ENCODE results near the gene GGCX.
"Not testable (repeated sequence)": the region's sequence is repeated elsewhere in the genome, so short reads cannot be mapped to it uniquely, and the experiment has no call there.

GGCX gene

GRCh38 chr2:85575739-85576138, 14.4 kb upstream of the GGCX start:
- no peak for DNase-seq (ENCODE audit: low spot score)

DNA sequence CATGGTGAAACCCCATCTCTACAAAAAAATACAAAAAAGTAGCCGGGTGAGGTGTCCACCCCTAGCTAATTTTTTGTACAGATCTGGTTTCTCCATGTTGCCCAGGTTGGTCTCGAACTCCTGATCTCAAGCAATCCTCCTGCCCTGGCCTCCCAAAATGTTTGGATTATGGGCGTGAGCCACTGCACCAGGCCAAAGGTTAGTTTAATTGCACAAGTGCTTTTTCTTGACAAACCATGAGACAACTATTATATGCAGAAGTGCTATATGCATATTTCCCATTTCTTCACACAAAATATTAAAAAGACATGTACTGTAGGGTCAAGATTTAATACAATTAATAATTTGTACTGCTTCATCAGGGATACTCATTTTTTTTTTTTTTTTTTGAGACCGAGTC, 5.0 kb upstream of the GGCX start:
- no peak for DNase-seq (ENCODE audit: low spot score)

DNA sequence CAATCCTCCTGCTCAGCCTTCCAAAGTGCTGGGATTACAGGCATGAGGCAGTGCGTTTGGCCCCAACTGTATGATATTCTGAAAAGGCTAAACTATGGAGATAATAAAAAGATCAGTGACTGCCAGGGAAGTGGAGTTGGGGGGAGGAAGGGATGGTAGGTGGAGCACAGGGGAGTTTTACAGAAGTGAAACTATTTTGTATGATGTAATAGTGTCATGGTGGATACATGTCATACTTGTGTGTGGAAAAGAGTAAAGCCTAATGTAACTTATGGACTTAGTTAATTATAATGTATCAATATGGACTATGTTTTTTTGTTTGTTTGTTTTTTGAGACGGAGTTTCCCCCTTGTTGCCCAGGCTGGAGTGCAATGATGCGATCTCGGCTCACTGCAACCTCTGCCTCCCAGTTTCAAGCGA, 2.9 kb upstream of the GGCX start:
- no peak for DNase-seq (ENCODE audit: low spot score)

DNA sequence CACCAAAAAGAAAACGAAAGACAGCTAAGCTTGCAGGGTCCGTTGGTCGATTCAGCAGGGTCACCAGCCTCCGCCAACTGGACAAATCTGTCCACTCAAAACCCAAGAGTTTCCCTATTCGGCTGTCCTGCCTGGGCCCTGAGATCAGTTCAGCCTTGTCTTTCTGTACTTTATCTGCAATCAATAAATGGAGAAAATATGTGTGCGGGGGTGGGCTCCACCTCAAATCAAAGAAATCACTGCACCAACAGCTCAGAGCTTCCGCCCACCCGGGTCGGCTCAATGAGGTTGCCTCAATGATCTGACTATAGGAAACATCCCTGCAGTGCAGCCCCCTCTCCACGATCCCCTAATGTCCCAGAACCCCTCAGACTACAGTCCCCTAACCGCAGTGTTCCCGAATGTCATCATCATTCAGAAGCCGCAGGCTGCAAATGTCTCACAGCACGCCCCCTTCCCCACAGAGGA, 447 bp downstream of the GGCX start:
- DNase-seq (ENCODE audit: low spot score): no peak

GRCh38 chr2:85560403-85560726, 928 bp downstream of the GGCX start:
- not testable (repeated sequence) for DNase-seq (ENCODE audit: low spot score)

- no peak for DNase-seq (ENCODE audit: low spot score)
These were observed 3.1 kb downstream of the GGCX start for GRCh38 chr2:85558160-85558559.

- DNase-seq (ENCODE audit: low spot score): no peak
These were observed 4.2 kb downstream of the GGCX start for GRCh38 chr2:85557130-85557529.

DNA sequence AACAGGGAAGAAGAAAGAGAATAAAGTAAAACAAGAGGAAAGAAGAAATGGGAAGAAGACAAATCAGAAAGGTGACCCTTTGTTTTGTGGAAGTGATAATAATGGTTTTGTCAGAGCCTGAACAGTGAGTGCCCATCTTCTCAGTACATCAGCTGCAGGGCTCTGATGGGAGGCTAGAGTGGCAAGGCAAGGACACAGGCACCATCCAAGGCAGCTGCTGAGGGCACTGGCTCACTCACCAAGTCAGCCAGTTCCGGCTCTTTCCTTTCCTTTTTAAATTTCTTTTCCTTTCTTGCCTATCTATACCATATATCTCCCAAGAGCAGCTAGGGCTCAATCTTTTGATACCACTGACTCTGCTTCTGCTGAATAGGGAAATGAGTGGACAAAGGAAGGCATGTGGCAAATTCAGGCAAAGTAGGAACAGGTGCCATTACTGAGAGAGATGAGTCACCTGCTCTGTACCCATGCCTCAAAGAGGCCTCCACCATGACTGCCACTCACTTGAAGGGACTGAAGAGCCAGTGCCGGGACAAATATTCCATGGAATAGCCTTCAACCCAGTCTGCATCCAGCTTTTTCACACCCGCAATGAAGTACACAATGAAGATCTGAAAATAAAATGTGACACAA, 6.2 kb downstream of the GGCX start:
- DNase-seq (ENCODE audit: low spot score): no peak

DNA sequence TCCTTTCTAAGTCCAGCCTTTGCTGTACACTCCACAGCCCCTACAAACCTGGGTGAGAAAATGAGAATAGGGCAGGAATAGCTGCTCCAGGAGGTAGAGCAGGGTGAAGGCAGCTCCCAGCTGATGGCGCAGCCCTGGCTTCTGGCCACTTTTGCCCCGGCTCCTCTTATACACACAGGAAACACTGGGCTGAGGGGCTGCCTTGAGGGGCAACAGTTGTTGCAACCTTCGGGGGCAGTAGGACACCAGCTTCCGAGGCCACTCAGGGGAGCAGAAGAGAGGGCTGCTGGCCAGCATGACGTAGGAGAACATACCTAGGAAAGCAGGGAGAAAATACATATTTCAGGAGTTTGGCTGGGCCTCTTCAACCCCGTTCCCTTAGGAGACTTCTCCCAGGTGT, 8.1 kb downstream of the GGCX start:
- DNase-seq (ENCODE audit: low spot score): no peak

- DNase-seq (ENCODE audit: low spot score): peak; percentile 72
These were observed 9.3 kb downstream of the GGCX start for GRCh38 chr2:85551698-85552678.

DNA sequence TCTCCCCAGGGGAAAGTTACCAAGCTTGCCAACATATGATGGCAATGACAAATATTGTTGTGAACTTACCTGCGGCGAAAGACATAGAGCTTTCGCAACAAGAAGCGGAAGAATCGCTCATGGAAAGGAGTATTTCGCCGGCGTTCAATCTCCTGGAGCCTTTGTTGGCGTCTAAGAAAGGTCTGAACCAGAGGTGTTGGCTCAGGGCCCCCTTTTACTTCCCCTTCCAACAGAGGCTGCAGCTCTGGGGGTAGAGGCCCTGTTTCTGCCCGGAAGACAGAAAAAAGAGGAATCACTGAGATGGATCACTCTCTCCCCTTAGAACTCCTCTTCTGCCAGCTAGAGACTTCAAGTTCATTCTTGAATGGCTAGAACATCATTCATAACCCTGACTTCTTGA, 10.8 kb downstream of the GGCX start:
- no peak for DNase-seq (ENCODE audit: low spot score)

- DNase-seq (ENCODE audit: low spot score): no peak
These were observed 11.5 kb downstream of the GGCX start for GRCh38 chr2:85549826-85550225.

DNA sequence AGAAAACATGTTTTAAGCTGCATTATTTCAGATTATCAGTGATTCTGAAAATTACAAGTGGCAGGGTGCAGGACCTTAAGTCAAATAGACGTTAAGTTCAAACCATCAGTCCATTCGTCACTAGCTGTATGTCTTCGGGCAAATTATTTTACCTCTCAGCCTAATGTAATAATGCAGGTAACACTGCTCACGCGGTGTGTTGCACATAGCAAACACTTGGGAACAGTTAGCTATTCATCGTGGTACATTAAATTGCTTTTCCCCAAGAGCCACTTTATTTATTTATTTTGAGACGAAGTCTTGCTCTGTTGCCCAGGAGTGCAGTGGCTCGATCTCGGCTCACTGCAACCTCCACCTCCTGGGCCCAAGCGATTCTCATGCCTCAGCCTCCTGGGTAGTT, 12.2 kb downstream of the GGCX start:
- DNase-seq (ENCODE audit: low spot score): no peak

DNA sequence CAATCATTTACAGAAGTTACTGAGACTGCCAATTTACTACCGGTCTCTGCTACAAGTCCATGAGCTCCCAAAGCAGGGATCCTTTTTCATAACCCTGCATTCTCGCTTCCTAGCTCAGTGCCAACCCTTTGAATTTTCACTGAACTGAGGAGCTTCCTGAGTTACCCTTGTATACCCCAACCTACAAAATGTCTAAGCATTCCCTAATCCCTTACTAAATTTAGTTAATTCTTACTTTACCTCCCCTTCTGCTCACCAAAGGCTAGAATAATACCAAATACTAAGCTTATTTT, 12.7 kb downstream of the GGCX start:
- no peak for DNase-seq (ENCODE audit: low spot score)

DNA sequence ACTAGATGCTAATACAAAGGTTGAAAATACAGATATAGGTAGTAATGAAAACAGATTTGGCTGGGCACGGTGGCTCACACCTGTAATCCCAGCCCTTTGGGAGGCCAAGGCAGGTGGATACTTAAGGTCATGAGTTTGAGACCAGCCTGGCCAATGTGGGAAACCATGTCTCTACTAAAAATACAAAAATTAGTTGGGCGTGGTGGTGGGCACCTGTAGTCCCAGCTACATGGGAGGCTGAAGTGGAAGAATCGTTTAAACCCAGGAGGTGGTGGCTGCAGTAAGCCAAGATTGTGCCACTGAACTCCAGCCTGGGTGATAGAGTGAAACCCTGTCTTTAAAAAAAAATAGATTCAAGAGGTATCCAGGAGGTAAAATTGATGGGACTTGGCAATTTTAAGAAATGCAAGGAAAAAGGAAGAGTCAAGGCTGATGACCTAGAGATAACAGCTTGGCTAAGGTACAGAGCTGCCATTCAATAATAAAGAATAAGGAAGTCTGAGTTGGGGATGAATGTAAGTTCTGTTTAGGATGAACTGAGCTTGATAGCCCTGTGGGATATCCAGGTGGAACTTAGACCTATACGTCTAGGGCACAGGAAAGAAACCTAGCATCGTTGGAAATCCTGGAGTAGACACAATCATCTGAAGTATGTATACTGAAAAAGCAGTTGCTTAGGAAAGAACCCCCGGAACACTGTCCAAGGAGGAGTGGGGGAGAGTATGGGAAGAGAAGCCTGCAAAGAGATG, 13.3 kb downstream of the GGCX start:
- DNase-seq (ENCODE audit: low spot score): no peak

DNA sequence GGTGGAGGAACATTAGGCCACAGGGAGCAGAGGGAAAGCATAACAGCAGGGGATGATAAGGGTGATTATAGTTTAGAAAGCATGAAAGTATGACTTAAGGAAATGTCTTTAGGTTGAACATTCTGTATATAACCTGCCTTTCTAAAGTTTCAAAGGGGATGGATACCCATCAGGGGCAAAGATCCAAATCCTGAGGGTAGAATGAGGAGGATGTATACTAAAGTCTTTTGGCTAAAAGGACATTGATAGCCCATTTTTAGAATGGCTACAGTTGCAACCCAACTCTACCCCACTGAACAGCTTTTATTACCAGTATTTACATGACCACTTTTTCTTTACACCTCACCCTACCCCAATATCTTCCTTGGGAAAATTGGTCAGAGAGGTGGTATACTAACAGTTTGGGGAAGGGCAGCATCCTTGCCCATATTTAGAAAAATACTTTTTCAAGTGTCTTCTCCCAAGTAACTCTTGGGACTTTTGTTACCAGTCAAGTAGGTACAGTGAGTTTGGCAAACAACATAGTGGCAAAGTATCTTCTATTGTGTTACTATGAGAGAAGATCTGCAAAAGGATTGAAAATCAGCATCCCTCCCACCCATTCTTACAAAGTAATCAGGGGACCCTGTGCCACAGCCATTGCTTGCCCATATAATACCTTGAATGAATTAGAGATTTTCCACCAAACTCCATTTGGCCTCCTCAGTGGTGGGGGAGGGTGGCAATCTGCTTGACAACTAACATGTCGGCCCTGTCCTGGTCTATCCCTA, 14.0 kb downstream of the GGCX start:
- DNase-seq (ENCODE audit: low spot score): no peak

GRCh38 chr2:85545780-85546240, 15.5 kb downstream of the GGCX start:
- DNase-seq (ENCODE audit: low spot score): no peak

- not testable (repeated sequence) for DNase-seq (ENCODE audit: low spot score)
These were observed 16.1 kb downstream of the GGCX start for GRCh38 chr2:85544915-85545779.

- not testable (repeated sequence) for DNase-seq (ENCODE audit: low spot score)
These were observed 17.0 kb downstream of the GGCX start for GRCh38 chr2:85544254-85544691.

DNA sequence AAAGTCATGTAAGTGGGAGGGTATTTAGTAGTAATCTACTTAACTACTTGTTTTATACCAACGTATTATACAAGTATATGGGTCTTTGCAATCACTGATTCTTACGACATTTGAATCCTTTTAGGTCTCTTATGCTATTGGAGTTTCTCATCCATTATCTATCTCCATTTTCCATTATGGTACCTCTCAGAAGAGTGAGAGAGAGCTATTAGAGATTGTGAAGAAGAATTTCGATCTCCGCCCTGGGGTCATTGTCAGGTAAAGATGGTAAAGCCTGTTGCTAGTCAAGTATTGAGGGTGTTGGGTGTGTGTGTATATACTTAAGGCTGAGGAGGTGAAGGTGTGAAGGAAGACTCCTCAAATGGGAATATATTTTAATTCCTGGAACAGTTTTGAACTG, 18.5 kb downstream of the GGCX start:
- DNase-seq (ENCODE audit: low spot score): no peak
